Stimulated activated CD4-positive, alpha-beta T cell treated with anti-CD3 and anti-CD28 coated beads, Interleukin-1b, Interleukin-23, amount 100 ng/mL, for 1 hour (primary cell): ENCODE measurements around the gene PEMT.

Experiments used
- DNase-seq, 2 donors: peaks; one replicate each; pipeline ENCODE4 v3.0.0-alpha.2; 2020; ENCODE audit warnings: low read depth in 2 of 2

PEMT gene

GRCh38 chr17:17535957-17536356 is 55.6 kb downstream of the PEMT start:
- no peak for DNase-seq

- no peak for DNase-seq
Measured at GRCh38 chr17:17533901-17534441, 57.5 kb downstream of the PEMT start.

- no peak for DNase-seq
Measured at GRCh38 chr17:17532991-17533390, 58.5 kb downstream of the PEMT start.

- DNase-seq = no peak
Measured at GRCh38 chr17:17531156-17531555, 60.4 kb downstream of the PEMT start.

- no peak for DNase-seq
Measured at GRCh38 chr17:17528696-17529652, 62.5 kb downstream of the PEMT start.

- DNase-seq = no peak
Measured at GRCh38 chr17:17527956-17528500, 63.5 kb downstream of the PEMT start.

GRCh38 chr17:17527534-17527933 is 64.0 kb downstream of the PEMT start:
- DNase-seq = no peak

- DNase-seq = no peak
Measured at GRCh38 chr17:17526369-17526768, 65.1 kb downstream of the PEMT start.

GRCh38 chr17:17525956-17526355 is 65.6 kb downstream of the PEMT start:
- DNase-seq = no peak

GRCh38 chr17:17525311-17525710 is 66.2 kb downstream of the PEMT start:
- DNase-seq = no peak

- no peak for DNase-seq
Measured at GRCh38 chr17:17523731-17524490, 67.6 kb downstream of the PEMT start.

- no peak for DNase-seq
Measured at GRCh38 chr17:17523001-17523730, 68.3 kb downstream of the PEMT start.

GRCh38 chr17:17520599-17521232 is 70.8 kb downstream of the PEMT start:
- no peak for DNase-seq

- no peak for DNase-seq
Measured at GRCh38 chr17:17519886-17520285, 71.6 kb downstream of the PEMT start.

- DNase-seq = no peak
Measured at GRCh38 chr17:17518951-17519350, 72.6 kb downstream of the PEMT start.

GRCh38 chr17:17518014-17518413 is 73.5 kb downstream of the PEMT start:
- no peak for DNase-seq

- no peak for DNase-seq
Measured at GRCh38 chr17:17516941-17517720, 74.4 kb downstream of the PEMT start.

- no peak for DNase-seq
Measured at GRCh38 chr17:17515934-17516930, 75.3 kb downstream of the PEMT start.
